Islet precursor cell (in vitro differentiated cells): Measurements from ENCODE around the gene PLA2G2C.
"Not testable (repeated sequence)": the region's sequence is repeated elsewhere in the genome, so short reads cannot be mapped to it uniquely, and the experiment has no call there.

Experiments
- DNase-seq: peaks from one replicate; pipeline ENCODE4 v3.0.0-alpha.2; 2018

The PLA2G2C gene

GRCh38 chr1:20150969-20151368 lies 35.3 kb downstream of the PLA2G2C start:
- no peak for DNase-seq

- no peak for DNase-seq
These were observed 36.0 kb downstream of the PLA2G2C start for GRCh38 chr1:20150326-20150705.

- no peak for DNase-seq
These were observed 36.6 kb downstream of the PLA2G2C start for GRCh38 chr1:20149601-20150325.

GRCh38 chr1:20148571-20149500 lies 37.5 kb downstream of the PLA2G2C start:
- DNase-seq = no peak

GRCh38 chr1:20147846-20148570 lies 38.3 kb downstream of the PLA2G2C start:
- DNase-seq = no peak

GRCh38 chr1:20143734-20144565 lies 42.4 kb downstream of the PLA2G2C start:
- DNase-seq = no peak

- DNase-seq = no peak
These were observed 43.0 kb downstream of the PLA2G2C start for GRCh38 chr1:20143318-20143717.

GRCh38 chr1:20142001-20142710 lies 44.2 kb downstream of the PLA2G2C start:
- no peak for DNase-seq

- no peak for DNase-seq
These were observed 44.9 kb downstream of the PLA2G2C start for GRCh38 chr1:20141466-20141865.

GRCh38 chr1:20141001-20141400 lies 45.3 kb downstream of the PLA2G2C start:
- no peak for DNase-seq

GRCh38 chr1:20139776-20140612 lies 46.3 kb downstream of the PLA2G2C start:
- no peak for DNase-seq

- no peak for DNase-seq
These were observed 47.3 kb downstream of the PLA2G2C start, which contains the start of gene PLA2G2F for GRCh38 chr1:20138961-20139550. Gene PLA2G2F, plus strand, starts transcription at chr1:20139323. Its CDS starts 105 bp downstream, at chr1:20139428.

GRCh38 chr1:20138346-20138745 lies 48.0 kb downstream of the PLA2G2C start:
- no peak for DNase-seq

GRCh38 chr1:20137604-20138003 lies 48.7 kb downstream of the PLA2G2C start:
- no peak for DNase-seq

GRCh38 chr1:20137055-20137454 lies 49.3 kb downstream of the PLA2G2C start:
- no peak for DNase-seq

- DNase-seq = no peak
These were observed 50.1 kb downstream of the PLA2G2C start for GRCh38 chr1:20136249-20136648.

GRCh38 chr1:20134995-20135394 lies 51.3 kb downstream of the PLA2G2C start:
- DNase-seq = no peak

GRCh38 chr1:20130518-20130917 lies 55.8 kb downstream of the PLA2G2C start:
- DNase-seq = not testable (repeated sequence)

GRCh38 chr1:20126806-20127440 lies 59.4 kb downstream of the PLA2G2C start:
- peak; percentile 28 for DNase-seq
